Measurements from ENCODE around the gene MMEL1.

GRCh38 chr1:2560299-2561073 lies 72.3 kb downstream of the MMEL1 start:
- TF ChIP-seq EZH2phosphoT487 (IDR thresholded peaks at IDR 0.05; ENCODE audit: borderline replicate concordance, low read depth) (no peak), CTCF (IDR thresholded peaks at IDR 0.05) (no peak), YY1 (IDR thresholded peaks at IDR 0.05; ENCODE audit: low read depth) (no peak), MAX (IDR thresholded peaks at IDR 0.05; ENCODE audit: low read depth) (no peak), RFX5 (IDR thresholded peaks at IDR 0.05; ENCODE audit: low read length) (no peak), MEF2A (IDR thresholded peaks at IDR 0.05; ENCODE audit: borderline replicate concordance, low read depth) (no peak), REST (IDR thresholded peaks at IDR 0.05; ENCODE audit: low read depth, low read length) (no peak), FOXM1 (IDR thresholded peaks at IDR 0.05; ENCODE audit: low read depth) (no peak), TAF1 (IDR thresholded peaks at IDR 0.05; ENCODE audit: borderline replicate concordance, low read depth, low read length) (no peak), TCF12 (IDR thresholded peaks at IDR 0.05) (no peak)
- TF ChIP-seq, protein P1, sequence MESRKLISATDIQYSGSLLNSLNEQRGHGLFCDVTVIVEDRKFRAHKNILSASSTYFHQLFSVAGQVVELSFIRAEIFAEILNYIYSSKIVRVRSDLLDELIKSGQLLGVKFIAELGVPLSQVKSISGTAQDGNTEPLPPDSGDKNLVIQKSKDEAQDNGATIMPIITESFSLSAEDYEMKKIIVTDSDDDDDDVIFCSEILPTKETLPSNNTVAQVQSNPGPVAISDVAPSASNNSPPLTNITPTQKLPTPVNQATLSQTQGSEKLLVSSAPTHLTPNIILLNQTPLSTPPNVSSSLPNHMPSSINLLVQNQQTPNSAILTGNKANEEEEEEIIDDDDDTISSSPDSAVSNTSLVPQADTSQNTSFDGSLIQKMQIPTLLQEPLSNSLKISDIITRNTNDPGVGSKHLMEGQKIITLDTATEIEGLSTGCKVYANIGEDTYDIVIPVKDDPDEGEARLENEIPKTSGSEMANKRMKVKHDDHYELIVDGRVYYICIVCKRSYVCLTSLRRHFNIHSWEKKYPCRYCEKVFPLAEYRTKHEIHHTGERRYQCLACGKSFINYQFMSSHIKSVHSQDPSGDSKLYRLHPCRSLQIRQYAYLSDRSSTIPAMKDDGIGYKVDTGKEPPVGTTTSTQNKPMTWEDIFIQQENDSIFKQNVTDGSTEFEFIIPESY (IDR thresholded peaks at IDR 0.05; ENCODE audit: borderline replicate concordance, low read depth), result no peak
